Suprapubic skin (tissue), 4 donors: Measurements from ENCODE around the gene PLXNB3. TPM values are rescaled to one million over a fixed set of nuclear protein-coding genes. Genes with fewer than 3 reads are reported as not detected.

ENCODE experiments used
- DNase-seq, 2 donors: peaks; one replicate each; pipeline ENCODE4 v3.0.0-alpha.2; 2019; ENCODE audit warnings: low spot score in 2 of 2
- H3K27ac ChIP-seq: fragments of 200-600 bp; sonication (generic); one replicate; pipeline ENCODE4 v1.5.1; 2019
- H3K27me3 ChIP-seq: fragments of 200-600 bp; sonication (generic); one replicate; pipeline ENCODE4 v1.5.1; 2019
- H3K36me3 ChIP-seq: fragments of 200-600 bp; sonication (generic); one replicate; pipeline ENCODE4 v1.5.1; 2019
- H3K4me1 ChIP-seq: fragments of 200-600 bp; sonication (generic); one replicate; pipeline ENCODE4 v1.5.1; 2019
- H3K4me3 ChIP-seq: fragments of 200-600 bp; sonication (generic); one replicate; pipeline ENCODE4 v1.5.1; 2019; ENCODE audit warnings: mild to moderate bottlenecking
- H3K9me3 ChIP-seq: fragments of 200-600 bp; sonication (generic); one replicate; pipeline ENCODE4 v1.5.1; 2019
- CTCF ChIP-seq, 2 donors: fragments of 200-600 bp in 1 of 2; fragments of 450-650 bp in 1 of 2; sonication (generic) in 1 of 2; IDR thresholded peaks; one replicate each; pipeline ENCODE4 v1.5.1; 2016 to 2019; ENCODE audit warnings: antibody characterized with exemption in 2 of 2, mild to moderate bottlenecking in 1 of 2, moderate library complexity in 1 of 2
- EP300 ChIP-seq: sonication (generic); formaldehyde crosslinking; IDR thresholded peaks from one replicate; pipeline ENCODE4 v1.6.1; 2017; ENCODE audit warnings: antibody characterized with exemption
- POLR2A ChIP-seq, 2 donors: fragments of 450-650 bp; IDR thresholded peaks; one replicate each; pipeline ENCODE4 v1.6.1; 2017; ENCODE audit warnings: antibody characterized with exemption in 2 of 2, mild to moderate bottlenecking in 2 of 2, moderate library complexity in 2 of 2
- POLR2AphosphoS5 ChIP-seq, 3 donors: sonication (generic); formaldehyde crosslinking; IDR thresholded peaks; one replicate each; pipeline ENCODE4 v1.6.1; 2017; ENCODE audit warnings: antibody characterized with exemption in 3 of 3
- WGBS: methylation state at CpG from one replicate; pipeline ENCODE4 v1.1.5; 2018; 5-methylcytosine and 5-hydroxymethylcytosine counted together
- total RNA-seq, 4 donors: library from RNA; depleted of rRNA; stranded (reverse); fragments of >200 nt; gene quantifications; one replicate each; pipeline ENCODE4 v1.1.0, GENCODE V29; 2016

PLXNB3 gene
- 10 to 100 TPM; 13.5 to 23.9 (median 19.8) TPM for total RNA-seq

- Histone ChIP-seq H3K4me1 (peaks cover 27% of the 10 kb centered on the region), H3K9me3 (no peaks in the 10 kb centered on the region), H3K36me3 (no peaks in the 10 kb centered on the region), H3K27ac (peak within 1 kb of the TSS; percentile 54), H3K27me3 (no peaks in the 10 kb centered on the region), H3K4me3 (peak within 1 kb of the TSS; percentile 35)
- peak; percentile 85 to 89 for DNase-seq
- 43% methylated on average over 10 of the region's 26 CpGs for WGBS
- peak; percentile 63 to 68 for TF ChIP-seq CTCF (IDR thresholded peaks at IDR 0.05)
- no peak for TF ChIP-seq POLR2AphosphoS5 (IDR thresholded peaks at IDR 0.05)
- no peak for TF ChIP-seq POLR2A (IDR thresholded peaks at IDR 0.05)
- TF ChIP-seq EP300: no peak
Measured at GRCh38 chrX:153763989-153764755, at the start of gene PLXNB3. Gene PLXNB3 (plus strand): TSS chrX:153764249. CDS start chrX:153765536, 1,287 bp downstream.

- Histone ChIP-seq H3K27me3 (no peaks in the 10 kb centered on the region), H3K36me3 (peaks cover 23% of the 10 kb centered on the region), H3K27ac (no peak overlapping the region), H3K9me3 (no peaks in the 10 kb centered on the region), H3K4me3 (no peak overlapping the region), H3K4me1 (no peaks in the 10 kb centered on the region)
- DNase-seq: no peak
- no peak for TF ChIP-seq POLR2A (IDR thresholded peaks at IDR 0.05)
- TF ChIP-seq CTCF (IDR thresholded peaks at IDR 0.05): no peak
- TF ChIP-seq POLR2AphosphoS5 (IDR thresholded peaks at IDR 0.05): no peak
- no peak for TF ChIP-seq EP300
- 83% methylated on average over 3 of the region's 3 CpGs for WGBS
Measured at GRCh38 chrX:153714256-153714655, 49.8 kb upstream of the PLXNB3 start.

- Histone ChIP-seq H3K27ac (no peak overlapping the region), H3K4me3 (no peak overlapping the region), H3K27me3 (no peaks in the 10 kb centered on the region), H3K4me1 (peaks cover 18% of the 10 kb centered on the region), H3K9me3 (no peaks in the 10 kb centered on the region), H3K36me3 (peaks cover 33% of the 10 kb centered on the region)
- WGBS: 93% methylated on average over 9 of the region's 9 CpGs
- no peak for DNase-seq
- no peak for TF ChIP-seq EP300
- no peak for TF ChIP-seq POLR2A (IDR thresholded peaks at IDR 0.05)
- no peak for TF ChIP-seq CTCF (IDR thresholded peaks at IDR 0.05)
- no peak for TF ChIP-seq POLR2AphosphoS5 (IDR thresholded peaks at IDR 0.05)
Measured at GRCh38 chrX:153717445-153717844, 46.6 kb upstream of the PLXNB3 start.

- no peak for DNase-seq
- peaks cover 33% of the 10 kb centered on the region for H3K36me3 ChIP-seq
- no peaks in the 10 kb centered on the region for H3K9me3 ChIP-seq
Measured at GRCh38 chrX:153719238-153719637, 44.8 kb upstream of the PLXNB3 start.

More at GRCh38 chrX:153719238-153719637, 44.8 kb upstream of the PLXNB3 start:
- H3K27ac ChIP-seq: no peak overlapping the region
- TF ChIP-seq EP300 (no peak), POLR2AphosphoS5 (IDR thresholded peaks at IDR 0.05) (no peak), CTCF (IDR thresholded peaks at IDR 0.05) (no peak), POLR2A (IDR thresholded peaks at IDR 0.05) (no peak)
- 50% methylated on average over 1 of the region's 2 CpGs for WGBS
- no peak overlapping the region for H3K4me3 ChIP-seq
- no peaks in the 10 kb centered on the region for H3K27me3 ChIP-seq
- peaks cover 26% of the 10 kb centered on the region for H3K4me1 ChIP-seq
